Parathyroid adenoma (tissue), 2 donors: ENCODE data around the gene EDN3.

Experiments used
- H2AFZ ChIP-seq: fragments of 300-600 bp; sonication (generic); one replicate; pipeline ENCODE4 v1.7.0; 2017; ENCODE audit warnings: antibody characterized with exemption, mild to moderate bottlenecking
- H3K27ac ChIP-seq: fragments of 300-600 bp; sonication (generic); one replicate; pipeline ENCODE4 v1.7.0; 2017
- H3K27me3 ChIP-seq: fragments of 300-600 bp; sonication (generic); one replicate; pipeline ENCODE4 v1.7.0; 2017; ENCODE audit warnings: low read length; ENCODE audit not compliant: control insufficient read depth, insufficient read depth
- H3K36me3 ChIP-seq: fragments of 300-600 bp; sonication (generic); one replicate; pipeline ENCODE4 v1.7.0; 2017; ENCODE audit warnings: low read length; ENCODE audit not compliant: control insufficient read depth, insufficient read depth
- H3K4me1 ChIP-seq: fragments of 300-600 bp; sonication (generic); one replicate; pipeline ENCODE4 v1.7.0; 2017; ENCODE audit warnings: control low read depth
- H3K4me2 ChIP-seq: fragments of 300-600 bp; sonication (generic); one replicate; pipeline ENCODE4 v1.7.0; 2017; ENCODE audit warnings: low read length
- H3K4me3 ChIP-seq: fragments of 300-600 bp; sonication (generic); one replicate; pipeline ENCODE4 v1.7.0; 2017; ENCODE audit warnings: low read depth, low read length
- H3K79me2 ChIP-seq: fragments of 300-600 bp; sonication (generic); one replicate; pipeline ENCODE4 v1.7.0; 2017; ENCODE audit warnings: control low read depth
- H3K9ac ChIP-seq: fragments of 300-600 bp; sonication (generic); one replicate; pipeline ENCODE4 v1.7.0; 2017; ENCODE audit warnings: mild to moderate bottlenecking
- H3K9me3 ChIP-seq: fragments of 300-600 bp; sonication (generic); one replicate; pipeline ENCODE4 v1.7.0; 2017; ENCODE audit warnings: low read length; ENCODE audit not compliant: control insufficient read depth
- CTCF ChIP-seq: fragments of 300-600 bp; sonication (generic); IDR thresholded peaks from one replicate; pipeline ENCODE4 v1.7.0; 2017; ENCODE audit warnings: antibody characterized with exemption, mild to moderate bottlenecking
- donor health status: primary hyperparathyroidism.

The EDN3 gene

DNA sequence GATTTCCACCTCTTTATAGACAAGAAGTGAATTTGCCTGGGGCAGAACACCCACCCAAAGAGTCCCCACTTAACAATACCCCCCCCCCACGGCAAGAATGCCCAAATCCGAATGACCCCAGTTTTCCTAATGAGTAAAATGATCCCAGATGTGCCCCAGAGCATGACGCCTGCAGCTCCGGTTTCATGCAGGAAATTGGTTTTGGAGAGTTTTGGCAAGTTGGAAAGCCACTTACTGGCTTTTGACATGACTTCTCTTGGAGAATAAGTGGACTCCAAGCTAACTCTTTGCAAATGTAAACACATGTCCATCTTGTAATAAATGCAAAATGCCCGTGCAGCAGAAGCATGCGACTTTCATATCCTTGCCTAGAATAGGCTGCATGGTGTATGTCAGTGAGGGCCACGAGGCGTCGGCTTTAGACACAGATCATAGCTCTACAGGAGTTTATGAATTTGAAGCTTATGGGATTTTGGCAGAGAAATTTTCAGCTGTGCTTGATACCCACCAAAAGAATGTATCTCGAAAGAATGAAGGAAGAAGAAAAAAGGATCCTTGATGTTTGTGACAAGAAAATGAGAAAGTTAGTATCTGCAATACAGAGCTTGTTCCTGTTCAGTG, 24.2 kb downstream of the EDN3 start:
- no peak for TF ChIP-seq CTCF
- no peak overlapping the region for H2AFZ ChIP-seq
- H3K4me3 ChIP-seq = no peak overlapping the region
- no peak overlapping the region for H3K4me2 ChIP-seq
- no peaks in the 10 kb centered on the region for H3K9me3 ChIP-seq
- H3K79me2 ChIP-seq = no peaks in the 10 kb centered on the region
- H3K27me3 ChIP-seq = no peaks in the 10 kb centered on the region
- no peak overlapping the region for H3K9ac ChIP-seq
- H3K36me3 ChIP-seq = no peaks in the 10 kb centered on the region
- no peaks in the 10 kb centered on the region for H3K4me1 ChIP-seq
- H3K27ac ChIP-seq = no peak overlapping the region

- H2AFZ ChIP-seq = no peak overlapping the region
- no peaks in the 10 kb centered on the region for H3K9me3 ChIP-seq
- H3K4me1 ChIP-seq = no peaks in the 10 kb centered on the region
- no peaks in the 10 kb centered on the region for H3K36me3 ChIP-seq
- H3K4me2 ChIP-seq = no peak overlapping the region
- H3K27ac ChIP-seq = no peak overlapping the region
- no peaks in the 10 kb centered on the region for H3K79me2 ChIP-seq
- no peak overlapping the region for H3K9ac ChIP-seq
- H3K27me3 ChIP-seq = no peaks in the 10 kb centered on the region
- no peak overlapping the region for H3K4me3 ChIP-seq
- TF ChIP-seq CTCF = no peak
Observed at GRCh38 chr20:59325142-59325523, 24.7 kb downstream of the EDN3 start.

- H3K9me3 ChIP-seq = no peaks in the 10 kb centered on the region
Observed at GRCh38 chr20:59326188-59326587, 25.8 kb downstream of the EDN3 start.

GRCh38 chr20:59328071-59328470, 27.7 kb downstream of the EDN3 start:
- no peak overlapping the region for H2AFZ ChIP-seq
- no peaks in the 10 kb centered on the region for H3K4me1 ChIP-seq
- no peak overlapping the region for H3K4me2 ChIP-seq
- no peaks in the 10 kb centered on the region for H3K9me3 ChIP-seq
- H3K36me3 ChIP-seq = no peaks in the 10 kb centered on the region
- no peaks in the 10 kb centered on the region for H3K79me2 ChIP-seq
- H3K9ac ChIP-seq = no peak overlapping the region
- no peak for TF ChIP-seq CTCF
- H3K4me3 ChIP-seq = no peak overlapping the region
- H3K27ac ChIP-seq = no peak overlapping the region
- no peaks in the 10 kb centered on the region for H3K27me3 ChIP-seq

More at GRCh38 chr20:59326188-59326587, 25.8 kb downstream of the EDN3 start:
- H3K4me3 ChIP-seq = no peak overlapping the region
- H2AFZ ChIP-seq = no peak overlapping the region
- H3K27me3 ChIP-seq = no peaks in the 10 kb centered on the region
- no peak overlapping the region for H3K27ac ChIP-seq
- no peak overlapping the region for H3K9ac ChIP-seq
- no peaks in the 10 kb centered on the region for H3K36me3 ChIP-seq
- no peak for TF ChIP-seq CTCF
- H3K4me2 ChIP-seq = no peak overlapping the region
- H3K4me1 ChIP-seq = no peaks in the 10 kb centered on the region
- no peaks in the 10 kb centered on the region for H3K79me2 ChIP-seq

- Histone ChIP-seq H3K4me1 (no peaks in the 10 kb centered on the region), H3K9me3 (no peaks in the 10 kb centered on the region), H3K36me3 (no peaks in the 10 kb centered on the region), H3K9ac (no peak overlapping the region), H3K27ac (no peak overlapping the region), H3K4me3 (no peak overlapping the region), H3K27me3 (no peaks in the 10 kb centered on the region), H2AFZ (no peak overlapping the region), H3K79me2 (no peaks in the 10 kb centered on the region), H3K4me2 (no peak overlapping the region)
- no peak for TF ChIP-seq CTCF
Observed at GRCh38 chr20:59331721-59332329, 31.4 kb downstream of the EDN3 start.
